ENCODE measurements around the gene DNAI2. TPM values are rescaled to one million over a fixed set of nuclear protein-coding genes. Genes with fewer than 3 reads are reported as not detected.

DNAI2 gene
- total RNA-seq, 1 donor from 2014 or later: not detected

DNA sequence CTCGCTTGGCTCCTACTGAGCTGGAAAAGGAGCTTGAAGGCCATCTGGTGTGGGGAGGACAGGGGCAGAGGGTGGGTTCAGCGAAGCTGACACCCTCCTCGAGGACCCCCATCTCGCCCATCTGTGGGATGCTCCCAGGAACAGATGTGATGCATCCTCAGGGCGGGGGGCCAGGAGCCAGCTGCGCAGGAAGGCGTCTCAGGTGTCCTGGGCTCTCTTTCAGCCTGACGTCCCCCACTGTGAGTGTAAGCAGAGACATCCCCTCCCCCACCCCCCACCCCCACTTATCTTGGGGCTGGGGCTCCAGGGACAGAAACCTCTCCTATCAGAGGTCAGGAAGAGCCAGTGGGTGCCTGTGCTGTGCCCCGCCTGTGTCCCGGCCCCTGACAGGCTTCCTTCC, 68.2 kb downstream of the DNAI2 start:
- no peak for ATAC-seq

DNA sequence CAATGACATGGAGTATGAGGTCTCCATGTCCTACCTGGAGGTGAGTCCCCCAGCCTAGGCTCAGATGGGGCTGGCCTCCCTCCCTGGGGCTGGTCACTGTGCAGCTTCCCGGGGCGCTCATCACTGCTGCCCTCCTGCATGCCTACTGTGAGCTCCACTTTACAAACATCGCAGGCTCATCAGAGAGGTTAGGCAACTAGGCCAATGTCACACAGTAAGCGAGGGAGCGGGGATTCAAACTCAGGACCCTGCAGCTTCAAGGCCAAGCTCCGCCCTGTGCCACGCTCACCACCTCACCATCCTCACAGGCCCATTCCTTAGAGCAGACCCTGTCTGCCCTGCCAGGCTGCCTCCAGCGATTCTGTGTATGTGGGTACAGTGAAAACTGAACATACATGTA, 69.1 kb downstream of the DNAI2 start:
- ATAC-seq: no peak

DNA sequence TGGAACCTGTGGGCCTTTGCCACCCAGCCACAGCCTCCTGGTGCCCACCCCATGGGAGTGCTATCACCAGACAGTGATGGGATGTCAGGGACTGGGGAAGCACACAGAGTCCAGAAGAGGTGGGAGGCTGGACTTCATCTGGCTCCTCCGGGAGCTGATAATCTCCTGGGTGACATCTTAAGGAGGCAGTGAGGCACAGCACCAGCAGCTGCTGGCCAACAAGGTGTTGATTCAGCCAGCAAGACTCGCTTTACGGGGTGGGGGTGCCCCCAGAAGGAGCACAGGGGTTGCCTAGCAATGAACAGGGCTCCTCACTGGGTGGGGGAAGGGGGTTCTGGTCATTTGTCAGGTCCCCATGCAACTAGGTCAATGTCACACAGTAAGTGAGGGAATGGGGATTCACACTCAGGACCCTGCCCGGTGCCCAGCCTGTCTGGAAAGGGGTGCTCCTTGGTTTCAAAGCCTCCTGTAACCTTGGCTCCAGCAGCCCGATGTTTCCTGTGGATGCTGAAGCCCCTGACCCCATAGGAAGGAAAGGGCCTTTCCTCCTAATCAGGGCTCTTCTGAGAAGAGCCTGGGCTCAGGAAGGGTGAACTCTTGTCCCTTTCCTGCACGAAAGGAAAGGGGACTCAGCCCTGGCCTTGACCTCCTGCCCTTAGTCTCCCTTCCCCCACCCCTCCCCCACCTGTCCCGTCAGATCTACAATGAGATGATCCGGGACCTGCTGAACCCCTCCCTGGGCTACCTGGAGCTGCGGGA, 69.7 kb downstream of the DNAI2 start:
- no peak for ATAC-seq

DNA sequence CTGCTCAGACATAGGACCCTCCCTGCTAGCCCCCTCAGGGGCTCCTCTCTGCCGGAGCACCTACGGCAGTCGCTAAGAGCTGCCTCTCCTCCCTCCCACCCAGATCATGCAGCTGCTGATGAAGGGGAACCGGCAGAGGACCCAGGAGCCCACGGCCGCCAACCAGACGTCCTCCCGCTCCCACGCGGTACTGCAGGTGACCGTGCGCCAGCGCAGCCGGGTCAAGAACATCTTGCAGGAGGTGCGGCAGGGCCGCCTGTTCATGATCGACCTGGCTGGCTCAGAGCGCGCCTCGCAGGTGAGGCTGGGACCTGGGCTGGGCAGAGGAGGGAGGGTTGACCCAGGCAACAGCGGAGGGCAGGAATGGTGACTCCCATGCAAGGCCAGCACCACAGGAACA, 70.6 kb downstream of the DNAI2 start:
- no peak for ATAC-seq

DNA sequence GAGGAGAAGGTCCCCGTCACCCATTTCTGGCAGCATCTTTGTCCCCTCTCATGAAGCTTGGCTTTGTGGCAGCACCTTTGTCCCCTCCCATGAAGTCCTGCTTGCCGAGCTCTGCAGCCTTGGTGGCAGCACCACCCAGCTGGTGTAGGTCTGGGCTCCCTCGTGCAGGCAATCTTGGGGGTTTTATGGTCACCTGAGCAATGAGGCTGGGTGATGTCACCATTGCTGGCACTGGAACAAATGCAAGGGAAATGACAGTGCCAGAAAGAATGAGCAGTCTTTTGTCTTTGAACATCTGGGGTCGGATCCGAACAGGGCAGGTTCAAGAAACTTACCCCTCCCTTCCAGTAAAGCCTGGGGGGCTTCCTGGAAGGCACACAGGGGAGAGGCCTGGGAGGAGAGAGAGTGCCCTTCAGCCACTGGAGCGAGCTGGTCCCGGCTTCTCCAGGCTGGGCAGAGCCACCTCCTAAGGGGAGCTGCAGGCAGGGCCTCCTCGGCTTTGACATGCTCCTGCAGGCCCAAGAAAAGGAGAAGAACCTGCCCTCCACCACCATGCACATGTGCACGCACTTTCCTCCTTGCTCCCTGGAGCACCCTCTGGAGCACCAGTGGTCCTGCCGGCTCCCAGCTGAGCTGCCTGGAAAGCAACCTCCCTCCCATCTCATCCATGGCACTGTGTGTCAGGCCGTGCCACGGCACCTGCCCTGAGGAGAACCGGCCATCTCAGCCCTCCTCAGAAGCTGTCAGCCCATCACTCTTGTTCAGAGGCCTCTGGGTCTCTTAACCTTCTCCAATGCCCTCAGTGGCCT, 71.6 kb downstream of the DNAI2 start:
- ATAC-seq: peak; percentile 40

DNA sequence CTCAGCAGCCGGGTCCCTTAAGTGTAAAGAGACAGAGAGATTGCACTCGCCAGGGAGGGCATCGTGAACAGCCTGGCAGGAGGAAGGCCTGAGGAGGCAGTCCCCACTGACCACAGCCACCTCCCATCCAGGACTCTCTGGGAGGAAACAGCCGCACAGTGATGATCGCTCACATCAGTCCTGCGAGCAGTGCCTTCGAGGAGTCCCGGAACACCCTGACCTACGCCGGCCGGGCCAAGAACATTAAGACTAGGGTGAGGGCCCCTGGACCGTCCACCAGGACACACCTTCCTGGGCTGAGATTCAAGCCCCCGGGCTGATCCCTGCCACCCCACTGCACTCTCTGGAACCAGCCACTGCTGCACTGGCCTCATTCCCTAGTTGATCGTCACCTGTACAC, 73.6 kb downstream of the DNAI2 start:
- no peak for ATAC-seq

DNA sequence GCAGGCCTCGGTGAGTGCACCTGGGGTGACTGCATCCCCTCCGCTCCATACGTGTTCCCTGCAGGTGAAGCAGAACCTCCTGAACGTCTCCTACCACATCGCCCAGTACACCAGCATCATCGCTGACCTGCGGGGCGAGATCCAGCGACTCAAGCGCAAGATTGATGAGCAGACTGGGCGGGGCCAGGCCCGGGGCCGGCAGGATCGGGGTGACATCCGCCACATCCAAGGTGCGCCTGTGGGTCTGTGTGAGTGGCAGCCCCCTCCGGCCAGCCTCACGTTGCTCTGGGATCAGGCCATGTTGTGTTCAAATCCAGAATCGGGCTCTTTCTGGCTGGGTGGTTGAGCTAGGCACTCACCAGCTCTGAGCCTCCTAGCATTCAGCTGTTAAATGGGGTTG, 75.1 kb downstream of the DNAI2 start:
- no peak for ATAC-seq

DNA sequence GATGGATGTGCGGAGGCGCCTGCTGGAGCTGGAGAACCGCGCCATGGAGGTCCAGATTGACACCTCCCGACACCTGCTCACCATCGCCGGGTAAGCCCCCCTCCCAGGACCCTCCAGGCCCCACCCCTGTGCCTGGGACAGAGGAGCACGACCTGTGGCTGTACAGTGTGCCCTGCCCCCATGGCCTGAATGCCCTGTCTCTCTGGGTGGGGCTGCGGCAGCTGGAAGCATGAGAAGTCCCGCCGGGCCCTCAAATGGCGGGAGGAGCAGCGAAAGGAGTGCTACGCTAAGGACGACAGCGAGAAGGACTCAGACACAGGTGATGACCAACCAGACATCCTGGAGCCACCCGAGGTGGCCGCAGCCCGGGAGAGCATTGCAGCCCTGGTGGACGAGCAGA, 76.5 kb downstream of the DNAI2 start:
- no peak for ATAC-seq

DNA sequence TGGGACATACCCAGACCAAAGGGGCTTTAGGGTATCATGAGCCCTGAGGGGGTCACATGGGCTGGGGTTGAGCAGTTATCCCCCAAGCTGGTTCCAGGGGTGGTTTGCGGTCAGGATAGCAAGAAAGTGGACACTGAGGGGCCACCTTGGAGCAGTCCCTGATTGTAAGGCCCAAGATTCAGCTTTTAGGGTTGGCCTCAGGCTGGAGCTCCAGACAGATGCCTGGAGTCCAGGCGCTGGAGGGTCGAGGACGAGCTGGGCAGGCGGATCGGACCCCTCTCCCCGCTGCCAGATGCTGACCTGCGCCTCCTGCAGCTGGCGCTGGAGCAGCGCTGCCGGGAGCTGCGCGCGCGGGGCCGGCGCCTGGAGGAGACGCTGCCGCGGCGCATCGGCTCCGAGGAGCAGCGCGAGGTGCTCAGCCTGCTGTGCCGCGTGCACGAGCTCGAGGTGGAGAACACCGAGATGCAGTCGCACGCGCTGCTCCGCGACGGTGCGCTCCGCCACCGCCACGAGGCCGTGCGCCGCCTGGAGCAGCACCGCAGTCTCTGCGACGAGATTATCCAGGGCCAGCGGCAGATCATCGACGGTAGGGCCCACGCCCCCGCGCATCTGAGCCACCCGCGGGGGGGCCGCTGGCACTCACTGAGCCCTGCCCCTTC, 77.6 kb downstream of the DNAI2 start:
- no peak for ATAC-seq

DNA sequence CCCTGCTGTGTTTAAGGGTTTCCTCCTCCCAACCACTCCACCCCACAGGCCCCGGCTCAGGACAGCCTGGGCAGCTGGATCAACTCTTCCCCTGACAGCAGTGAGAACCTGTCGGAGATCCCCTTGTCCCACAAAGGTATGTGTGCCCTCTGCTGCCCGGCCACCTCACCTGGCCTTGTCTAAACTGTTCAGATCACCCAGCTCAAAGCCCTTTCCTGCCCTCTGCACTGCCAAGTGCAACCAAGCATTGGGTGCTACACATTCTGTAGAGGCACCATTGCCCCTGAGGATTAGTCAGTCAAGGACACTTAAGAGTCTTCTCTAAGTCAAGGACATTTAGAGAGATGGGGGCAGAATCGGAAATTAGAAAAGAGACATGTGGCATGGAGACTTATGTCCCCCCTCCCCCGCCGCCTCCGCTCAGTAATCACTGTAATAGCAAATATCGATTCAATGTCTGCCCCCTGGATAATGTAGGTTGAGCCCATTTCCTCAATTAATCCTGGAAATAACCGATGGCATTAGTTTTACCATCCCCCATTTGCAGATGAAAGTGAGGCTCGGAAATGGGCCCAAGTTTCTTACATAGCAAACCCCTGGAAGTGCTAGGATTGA, 79.5 kb downstream of the DNAI2 start:
- no peak for ATAC-seq

DNA sequence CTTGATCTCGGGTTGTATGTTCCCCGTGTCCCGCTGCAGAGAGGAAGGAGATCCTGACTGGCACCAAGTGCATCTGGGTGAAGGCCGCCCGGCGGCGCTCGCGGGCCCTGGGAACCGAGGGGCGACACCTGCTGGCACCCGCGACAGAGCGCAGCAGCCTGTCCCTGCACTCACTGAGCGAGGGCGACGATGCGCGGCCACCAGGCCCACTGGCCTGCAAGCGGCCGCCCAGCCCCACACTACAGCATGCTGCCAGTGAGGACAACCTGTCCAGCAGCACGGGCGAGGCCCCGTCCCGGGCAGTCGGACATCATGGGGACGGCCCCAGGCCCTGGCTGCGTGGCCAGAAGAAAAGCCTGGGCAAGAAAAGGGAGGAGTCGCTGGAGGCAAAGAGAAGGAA, 80.1 kb downstream of the DNAI2 start:
- peak; percentile 18 for ATAC-seq

DNA sequence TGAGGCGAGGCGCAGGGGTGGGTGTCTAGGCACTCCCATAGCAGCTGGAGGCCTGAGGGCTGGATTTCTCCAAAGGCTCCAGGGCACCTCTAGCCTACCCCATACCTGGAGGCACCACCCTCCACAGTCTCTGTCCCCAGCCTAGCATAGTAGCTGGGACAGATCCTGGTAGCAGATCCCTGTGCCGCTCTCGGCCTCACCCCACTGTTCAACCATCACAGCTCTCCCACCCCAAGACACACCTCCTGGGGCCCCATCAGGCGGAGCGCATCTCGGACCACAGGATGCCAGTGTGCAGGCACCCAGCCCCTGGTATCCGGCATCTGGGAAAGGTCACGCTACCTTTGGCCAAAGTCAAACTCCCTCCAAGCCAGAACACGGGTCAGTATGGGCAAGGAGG, 80.5 kb downstream of the DNAI2 start:
- ATAC-seq: no peak

DNA sequence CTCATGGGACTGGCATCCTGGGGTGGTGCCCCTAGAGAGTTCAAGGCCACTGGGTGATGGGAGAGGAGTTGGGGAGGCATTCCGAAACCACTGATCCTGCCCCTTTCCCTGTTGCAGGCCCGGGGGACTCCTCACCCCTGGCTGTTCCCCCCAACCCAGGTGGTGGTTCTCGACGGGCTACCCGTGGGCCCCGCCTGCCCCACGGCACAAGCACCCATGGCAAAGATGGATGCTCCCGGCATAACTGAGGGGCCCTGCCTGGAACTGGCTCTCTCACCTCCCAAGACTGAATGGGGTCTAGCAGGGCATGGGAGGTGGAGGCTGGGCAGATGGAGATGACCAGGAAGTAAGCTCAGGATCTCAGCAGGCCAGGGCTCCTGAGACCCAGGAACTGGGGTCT, 81.0 kb downstream of the DNAI2 start:
- ATAC-seq: no peak

DNA sequence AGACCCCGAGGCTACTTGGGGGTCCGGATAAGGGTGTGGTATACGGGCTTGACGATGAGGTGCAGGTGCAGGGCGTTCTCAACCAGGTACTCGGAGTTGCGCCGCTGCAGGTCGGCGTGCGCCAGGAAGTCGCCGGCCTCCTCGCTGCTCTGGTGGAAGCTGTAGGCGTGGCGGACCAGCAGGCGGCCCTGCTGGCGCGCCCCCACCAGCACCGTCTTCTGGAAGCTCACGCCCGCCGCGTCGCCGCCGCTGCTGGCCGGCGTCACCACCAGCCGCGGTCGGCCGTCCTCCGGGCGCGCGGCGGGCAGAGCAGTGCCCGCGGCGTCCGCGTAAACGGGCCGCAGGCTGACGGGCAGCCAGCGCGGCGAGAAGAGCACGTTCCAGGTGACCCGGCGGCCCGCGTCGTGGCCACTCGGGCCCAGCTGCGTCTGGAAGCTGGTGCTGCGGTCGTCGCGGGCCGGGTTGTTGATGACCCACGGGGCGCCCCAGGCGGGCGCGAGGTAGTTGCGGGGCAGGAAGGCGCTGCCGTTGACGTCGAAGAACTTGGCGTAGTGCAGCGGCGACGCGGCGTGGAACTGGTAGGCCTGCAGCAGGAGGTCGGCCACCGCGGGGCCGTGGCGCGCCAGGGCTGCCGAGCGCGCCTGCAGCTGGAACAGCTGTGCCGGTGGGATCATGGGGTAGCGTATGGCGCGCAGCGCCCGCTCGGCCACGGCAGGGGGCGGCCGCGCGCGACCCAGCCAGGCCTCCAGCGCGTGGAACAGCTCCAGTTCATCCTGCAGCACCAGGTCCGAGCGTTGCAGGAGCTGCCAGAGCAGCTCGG, 82.8 kb downstream of the DNAI2 start:
- ATAC-seq: peak; percentile 25

DNA sequence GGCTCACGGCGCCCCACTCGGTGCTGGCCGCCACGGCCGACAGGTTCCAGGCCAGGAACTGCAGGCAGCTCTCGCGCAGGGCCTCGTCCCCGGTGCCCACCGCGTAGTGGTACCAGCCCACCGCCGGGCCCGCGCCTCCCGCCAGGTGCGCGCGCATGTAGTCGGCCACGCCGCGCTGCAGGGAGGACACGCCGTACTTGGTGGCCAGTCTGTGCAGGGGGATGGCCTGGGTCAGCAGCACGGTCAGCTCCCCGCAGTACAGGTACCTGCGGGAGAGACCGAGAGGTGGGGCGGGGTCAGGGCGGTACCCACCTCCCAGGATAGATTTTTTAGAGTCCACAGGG, 83.4 kb downstream of the DNAI2 start:
- no peak for ATAC-seq

DNA sequence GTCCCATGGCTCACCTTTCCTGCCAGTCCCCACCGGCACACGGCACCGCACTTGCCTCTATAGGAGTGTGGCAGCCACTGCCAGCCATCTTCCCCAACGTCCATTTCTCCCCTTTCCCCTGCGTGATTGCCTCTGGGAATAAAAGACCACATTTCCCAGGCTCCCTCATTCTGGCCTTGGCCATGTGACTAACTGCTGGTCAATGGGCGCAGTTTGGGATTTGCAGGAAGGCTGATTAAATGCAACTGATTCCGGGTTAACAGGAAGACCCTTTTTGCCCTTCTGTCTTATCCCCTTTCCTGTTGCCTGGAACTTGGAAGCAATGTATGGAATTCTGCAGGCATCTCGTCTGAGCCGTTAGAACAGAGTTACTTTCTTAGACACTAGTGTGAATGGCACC, 84.7 kb downstream of the DNAI2 start:
- ATAC-seq: no peak

DNA sequence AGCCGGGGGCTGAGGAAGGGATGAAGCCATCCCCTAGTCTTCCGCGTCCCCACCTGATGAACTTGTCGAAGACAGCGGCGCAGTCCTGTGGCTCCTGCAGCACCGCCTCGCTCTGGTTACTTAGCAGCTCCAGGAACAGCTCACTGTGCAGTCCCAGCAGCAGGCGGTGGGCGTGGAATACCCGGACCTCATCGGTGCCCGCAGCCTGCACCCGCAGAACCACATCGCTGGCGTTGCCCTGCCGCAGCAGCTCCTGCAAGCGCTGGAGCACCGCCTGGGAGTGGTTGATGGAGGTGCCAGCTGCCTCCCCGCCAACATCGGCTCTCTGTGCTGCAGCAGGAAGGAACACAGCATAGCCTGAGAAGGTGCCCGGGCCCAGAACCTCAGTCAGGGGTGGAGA, 85.9 kb downstream of the DNAI2 start:
- no peak for ATAC-seq

DNA sequence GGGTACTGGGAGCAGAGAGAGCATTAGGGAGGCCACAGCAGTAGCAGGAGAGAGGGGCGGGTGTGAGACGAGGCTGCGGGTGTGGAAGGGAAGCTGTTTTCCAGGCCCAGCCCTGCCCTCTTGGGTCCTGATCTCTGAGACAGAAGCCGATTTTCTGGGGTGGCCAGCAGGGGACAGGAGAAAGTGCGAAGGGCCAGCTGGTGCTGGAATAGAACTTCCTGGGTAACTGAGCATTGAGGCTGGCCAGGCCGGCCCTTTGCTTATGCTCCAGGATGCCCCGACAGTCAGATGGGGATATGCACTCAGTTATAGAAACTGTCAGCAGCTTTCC, 86.8 kb downstream of the DNAI2 start:
- ATAC-seq: no peak

DNA sequence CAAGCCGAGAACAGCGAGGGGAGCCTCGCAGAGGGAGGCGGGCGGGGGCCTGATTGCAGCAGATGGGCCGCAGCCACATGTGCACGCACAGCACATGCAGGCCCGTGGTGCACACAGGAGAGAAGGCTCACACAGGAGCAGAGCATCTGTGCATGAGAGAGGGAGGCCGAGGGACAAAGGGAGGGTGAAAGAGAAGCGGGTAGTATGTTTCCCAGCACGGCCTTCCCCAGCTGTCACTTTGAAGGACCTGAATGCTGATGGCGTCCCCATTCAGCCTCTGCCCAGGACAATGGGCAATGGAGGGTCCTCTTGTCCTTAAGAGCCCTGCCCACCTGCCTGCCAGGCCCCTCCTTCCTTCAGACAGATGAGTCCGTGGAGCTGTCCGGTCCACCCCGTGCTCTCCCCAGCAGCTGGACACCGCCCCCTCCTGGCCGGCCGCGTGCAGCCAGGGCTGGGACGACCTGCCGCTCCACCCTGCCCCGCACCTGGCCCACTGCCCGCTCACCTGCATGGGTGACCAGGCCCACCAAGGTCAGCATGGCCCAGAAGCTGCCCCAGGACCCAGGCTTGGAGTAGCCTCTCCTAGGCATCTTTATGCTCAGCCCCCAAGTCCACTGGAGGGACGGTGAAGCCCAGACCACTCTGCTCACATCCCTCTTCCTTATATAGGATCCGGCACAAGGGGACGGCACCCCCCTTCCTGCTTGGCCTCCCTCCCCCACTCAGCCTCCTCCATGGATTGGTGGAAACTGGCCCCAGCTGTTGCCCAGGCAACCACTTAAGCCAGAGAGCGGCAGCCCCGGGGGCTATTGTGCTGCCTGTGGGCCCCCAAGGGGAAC, 87.4 kb downstream of the DNAI2 start, which contains the start of gene BTBD17:
Gene BTBD17 (minus strand): TSS at position 639 of the 839 bp plus-strand sequence. CDS start 49 bp downstream, at position 590.
- ATAC-seq: peak; percentile 62

DNA sequence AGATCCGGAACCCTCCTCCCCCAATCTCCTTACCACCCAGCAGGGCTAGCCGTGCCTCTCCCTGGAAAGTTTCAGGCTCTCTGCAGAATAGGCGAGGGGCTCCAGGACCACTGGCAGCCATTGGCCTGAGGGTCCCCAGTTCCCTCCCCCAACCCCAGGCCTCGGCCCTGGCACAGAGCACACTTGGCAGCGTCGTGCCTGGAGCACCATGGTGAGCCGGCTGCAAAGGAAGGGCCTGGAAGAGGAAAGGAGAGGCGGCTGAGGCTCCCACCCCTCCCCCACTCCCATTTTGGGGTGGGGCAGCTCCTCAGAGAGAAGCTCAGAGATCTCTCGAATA, 88.0 kb downstream of the DNAI2 start:
- no peak for ATAC-seq

DNA sequence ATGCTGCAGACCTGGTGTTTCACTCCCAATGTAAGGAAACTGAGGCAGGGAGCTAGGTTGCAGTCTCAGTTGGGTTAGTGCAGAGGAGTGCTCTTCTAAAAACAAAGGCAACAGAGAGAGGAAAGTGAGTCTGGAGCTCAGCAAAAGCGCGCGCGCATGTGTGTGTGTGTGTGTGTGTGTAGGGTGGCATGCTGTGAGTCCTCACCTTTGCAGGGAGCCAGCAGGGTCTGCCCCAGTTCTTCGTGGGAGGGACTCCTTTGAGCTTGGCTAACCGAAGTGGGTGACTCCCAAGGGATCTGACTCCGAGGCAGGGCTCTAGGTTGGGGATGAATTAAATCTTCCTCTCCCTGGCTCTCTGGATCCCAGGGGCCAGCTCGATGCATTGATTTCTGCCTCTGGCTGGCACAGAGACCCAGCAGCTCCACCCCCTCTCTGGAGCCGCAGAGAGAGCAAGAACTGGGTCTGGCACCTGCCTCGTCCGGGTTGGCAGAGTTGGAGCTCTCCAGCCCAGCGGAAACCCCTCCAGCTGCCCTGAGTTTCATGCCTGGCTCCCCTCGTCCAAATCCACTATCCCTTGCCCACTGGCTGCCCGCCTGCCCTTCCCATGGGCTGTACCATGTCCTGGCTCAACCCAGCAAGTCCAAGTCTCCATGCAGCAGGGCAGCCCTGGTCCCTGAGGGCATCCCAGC, 88.9 kb downstream of the DNAI2 start:
- no peak for ATAC-seq

Measured in esophagus mucosa (tissue), 1 donor.